IMR-90 (cell line): ENCODE data around the gene MAP3K5.

Source experiments
- BHLHE40 ChIP-seq: fragments of 150-350 bp; IDR thresholded peaks from 2 replicates; pipeline ENCODE4 v1.6.1; 2016; ENCODE audit warnings: mild to moderate bottlenecking, low read depth, low read length
- CEBPB ChIP-seq: IDR thresholded peaks from 2 replicates; pipeline ENCODE4 v1.6.1; 2012; ENCODE audit warnings: low read depth, low read length, improper control_type of control experiment
- CHD1 ChIP-seq: IDR thresholded peaks from 2 replicates; pipeline ENCODE4 v1.6.1; 2012; ENCODE audit warnings: low read depth, low read length, improper control_type of control experiment
- CTCF ChIP-seq: conservative IDR thresholded peaks from 2 replicates; pipeline ENCODE4 v1.5.1; 2012; ENCODE audit warnings: mild to moderate bottlenecking, low read depth, low read length, improper control_type of control experiment
- ELK1 ChIP-seq: fragments of 150-350 bp; IDR thresholded peaks from 2 replicates; pipeline ENCODE4 v1.6.1; 2016; ENCODE audit warnings: low read depth, mild to moderate bottlenecking, low read length, moderate library complexity, borderline replicate concordance
- FOS ChIP-seq: fragments of 150-350 bp; IDR thresholded peaks from 2 replicates; pipeline ENCODE4 v1.6.1; 2016; ENCODE audit warnings: low read depth, low read length
- MAFK ChIP-seq: IDR thresholded peaks from 2 replicates; pipeline ENCODE4 v1.6.1; 2012; ENCODE audit warnings: low read depth, low read length, improper control_type of control experiment
- NFE2L2 ChIP-seq: fragments of 150-350 bp; IDR thresholded peaks from 2 replicates; pipeline ENCODE4 v1.6.1; 2016; ENCODE audit warnings: low read depth, mild to moderate bottlenecking, low read length
- POLR2A ChIP-seq: IDR thresholded peaks from 2 replicates; pipeline ENCODE4 v1.6.1; 2012; ENCODE audit warnings: mild to moderate bottlenecking, low read depth, low read length
- RAD21 ChIP-seq: IDR thresholded peaks from 2 replicates; pipeline ENCODE4 v1.6.1; 2012; ENCODE audit warnings: low read length, improper control_type of control experiment
- RCOR1 ChIP-seq: IDR thresholded peaks from 2 replicates; pipeline ENCODE4 v1.6.1; 2012; ENCODE audit warnings: mild to moderate bottlenecking, low read length, improper control_type of control experiment; ENCODE audit not compliant: insufficient replicate concordance
- RFX5 ChIP-seq: IDR thresholded peaks from 2 replicates; pipeline ENCODE4 v1.8.0; 2012; ENCODE audit warnings: low read depth, mild to moderate bottlenecking, low read length, moderate library complexity
- SMC3 ChIP-seq: fragments of 150-350 bp; IDR thresholded peaks from 2 replicates; pipeline ENCODE4 v1.6.1; 2016; ENCODE audit warnings: low read depth, mild to moderate bottlenecking, antibody characterized with exemption, low read length, moderate library complexity

DNA sequence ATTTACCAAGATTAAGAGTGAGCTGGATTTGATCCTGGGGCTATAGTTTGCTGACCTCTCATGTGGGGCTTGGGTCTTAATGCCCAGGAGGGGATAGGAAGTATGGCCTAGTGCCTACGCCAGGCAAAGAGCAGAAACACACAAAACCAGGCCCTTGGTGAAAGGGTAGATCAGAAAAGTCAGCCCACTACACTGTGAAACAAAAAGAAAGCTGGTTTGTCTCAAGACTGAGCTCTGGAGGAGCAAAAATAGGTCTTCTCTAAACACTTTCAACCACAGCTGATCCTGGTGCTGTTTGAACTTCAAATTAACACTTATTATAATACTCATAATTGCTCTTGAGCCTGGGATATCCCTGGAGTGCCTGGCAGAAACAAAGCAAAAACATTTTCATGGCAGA lies 167.0 kb downstream of the MAP3K5 start:
- TF ChIP-seq RAD21 (no peak), POLR2A (no peak), CTCF (no peak), CHD1 (no peak), SMC3 (no peak), RFX5 (no peak), RCOR1 (no peak), MAFK (no peak), CEBPB (no peak), FOS (no peak), ELK1 (no peak), BHLHE40 (no peak), NFE2L2 (no peak)
